Stimulated activated CD4-positive, alpha-beta T cell treated with anti-CD3 and anti-CD28 coated beads, Interleukin-15, amount 100 ng/mL, for 24 hours (primary cell): ENCODE data around the gene POU4F3.

Source experiments
- DNase-seq: peaks from one replicate; pipeline ENCODE4 v3.0.0-alpha.2; 2020

Gene POU4F3

DNA sequence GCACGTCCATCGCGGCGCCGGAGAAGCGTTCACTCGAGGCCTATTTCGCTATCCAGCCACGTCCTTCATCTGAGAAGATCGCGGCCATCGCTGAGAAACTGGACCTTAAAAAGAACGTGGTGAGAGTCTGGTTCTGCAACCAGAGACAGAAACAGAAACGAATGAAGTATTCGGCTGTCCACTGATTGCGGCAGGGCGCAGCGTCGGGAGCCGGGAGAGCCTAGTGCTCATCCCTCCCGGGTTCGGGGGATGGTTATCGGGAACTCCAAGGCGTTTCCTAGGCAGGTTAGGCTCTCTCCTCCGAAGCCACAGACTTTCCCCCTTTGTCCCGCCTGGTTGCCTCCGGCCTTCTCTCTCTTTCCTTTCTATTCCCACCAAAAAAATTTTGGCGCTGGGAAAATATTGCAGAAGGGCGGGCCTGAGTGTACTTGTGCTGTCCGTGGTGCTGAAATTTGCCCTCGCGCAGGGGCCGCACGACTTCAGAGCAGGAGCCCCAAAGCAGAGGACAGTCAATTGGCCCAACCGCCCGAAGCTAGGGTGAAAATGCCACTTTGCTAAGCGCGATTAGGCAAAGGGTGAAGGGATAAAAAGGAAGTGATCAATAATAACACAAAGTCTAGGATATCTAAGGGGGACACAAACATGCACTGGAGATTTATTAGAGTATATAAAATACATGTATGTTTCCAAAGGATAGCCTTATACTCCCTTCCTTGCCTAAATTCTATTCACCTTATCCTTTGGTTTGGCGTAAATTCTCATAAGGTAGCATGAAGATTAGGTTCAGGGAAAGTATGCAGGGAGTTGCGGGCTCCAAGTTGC lies 1.8 kb downstream of the POU4F3 start:
- peak; percentile 62 for DNase-seq

DNA sequence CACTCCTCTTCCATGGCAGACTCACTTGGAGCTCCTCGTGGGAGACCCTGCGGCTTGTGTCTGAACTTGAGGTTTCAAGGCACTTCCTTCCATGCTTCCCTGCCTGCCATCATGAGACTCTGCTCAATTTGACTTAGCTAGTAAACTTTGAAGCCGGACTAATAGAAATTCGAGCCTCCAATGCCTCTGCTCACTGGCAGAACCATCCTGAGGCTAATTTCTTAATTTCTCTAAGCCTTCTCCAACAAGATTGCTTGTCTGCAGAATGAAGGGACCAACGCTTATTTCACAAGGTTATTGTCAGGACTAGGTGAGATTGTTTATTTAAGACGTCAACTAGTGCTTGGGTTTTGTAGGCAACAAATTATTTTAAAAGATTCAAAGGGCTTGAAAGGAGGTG lies 3.2 kb downstream of the POU4F3 start:
- DNase-seq, result no peak

DNA sequence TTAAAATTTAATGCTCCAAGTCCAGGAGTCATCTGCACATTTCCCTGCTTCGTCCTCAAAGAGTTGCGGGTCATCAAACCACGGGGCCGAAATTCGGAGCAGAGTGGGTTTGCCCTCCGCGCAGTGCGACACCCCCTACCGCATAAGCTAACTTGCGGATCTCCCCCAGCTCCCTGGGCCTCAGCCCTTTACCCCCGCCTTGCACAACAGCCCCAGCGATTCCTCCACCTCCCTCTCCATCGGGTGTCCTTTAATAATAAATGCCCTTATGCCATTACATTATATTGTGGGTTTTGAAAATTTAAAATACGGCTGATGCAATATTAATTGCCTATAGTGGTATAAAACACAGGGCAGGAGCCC lies 3.9 kb downstream of the POU4F3 start:
- no peak for DNase-seq

DNA sequence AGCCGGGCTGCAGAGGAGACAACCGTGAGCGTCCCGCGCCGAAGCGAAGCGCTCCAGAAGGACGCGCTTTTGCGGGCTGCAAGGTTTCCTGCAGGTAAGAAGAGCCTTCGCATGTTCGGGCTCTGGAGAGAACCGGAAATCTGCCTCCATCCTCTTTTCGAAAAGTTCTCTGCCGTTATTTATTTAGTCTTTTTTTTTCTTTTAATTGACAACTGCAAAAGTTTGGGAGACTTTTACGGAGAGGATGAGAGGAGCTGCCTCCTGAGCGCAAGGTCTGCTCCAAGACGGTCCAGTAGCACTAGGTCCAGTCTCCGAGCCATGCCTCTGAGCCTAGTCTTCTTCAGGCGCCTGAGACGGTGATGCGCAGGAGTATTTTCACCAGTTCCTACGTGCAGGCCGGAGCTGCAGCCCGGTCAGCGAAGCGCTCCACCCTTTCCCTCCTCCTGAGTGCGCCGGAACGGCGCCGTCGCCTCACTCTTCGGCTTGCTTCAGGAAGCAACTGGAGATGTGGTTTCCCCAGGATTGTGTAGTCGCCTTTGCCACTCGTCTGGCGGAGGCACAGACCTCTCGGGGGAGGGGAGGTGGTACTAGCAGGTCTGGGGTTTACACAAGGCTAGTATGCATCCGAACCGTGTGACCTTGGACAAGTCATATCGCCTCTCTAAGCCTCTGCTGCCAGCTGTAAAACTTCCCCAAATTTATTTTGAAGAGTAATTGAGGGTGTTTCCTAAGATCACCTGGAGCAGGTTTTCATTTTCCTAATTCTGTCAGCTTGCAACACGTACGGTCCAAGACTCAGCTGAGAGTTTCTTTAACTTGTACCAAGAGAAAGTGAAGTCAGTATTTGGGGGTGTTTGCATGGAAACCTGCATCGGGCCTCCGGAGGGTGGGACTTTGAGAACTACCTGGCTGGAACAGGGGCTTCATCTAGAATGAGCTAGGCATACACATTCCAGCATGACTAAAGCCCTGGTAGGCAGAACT lies 4.5 kb downstream of the POU4F3 start:
- DNase-seq, result no peak

- DNase-seq, result peak; percentile 18
Measured at GRCh38 chr5:146344155-146345118, 5.8 kb downstream of the POU4F3 start.

DNA sequence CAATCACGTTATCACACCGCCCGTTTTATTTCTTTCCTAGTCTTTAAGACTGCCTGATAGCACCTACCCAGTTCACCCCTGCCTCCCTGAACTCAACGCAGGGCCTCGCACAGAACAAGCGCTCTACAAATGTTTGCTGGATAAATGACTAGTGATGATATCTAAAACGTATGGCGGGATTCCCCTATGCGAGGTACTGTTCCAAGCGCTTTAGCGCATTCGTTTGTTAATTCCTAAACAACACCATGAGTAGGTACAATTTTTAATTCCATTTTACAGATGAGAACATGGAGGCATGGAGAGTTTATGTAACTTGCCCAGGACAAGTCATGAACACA lies 6.6 kb downstream of the POU4F3 start:
- no peak for DNase-seq

- peak; percentile 7 for DNase-seq
Measured at GRCh38 chr5:146345578-146346366, 7.1 kb downstream of the POU4F3 start.

- no peak for DNase-seq
Measured at GRCh38 chr5:146357126-146357525, 18.5 kb downstream of the POU4F3 start.

DNA sequence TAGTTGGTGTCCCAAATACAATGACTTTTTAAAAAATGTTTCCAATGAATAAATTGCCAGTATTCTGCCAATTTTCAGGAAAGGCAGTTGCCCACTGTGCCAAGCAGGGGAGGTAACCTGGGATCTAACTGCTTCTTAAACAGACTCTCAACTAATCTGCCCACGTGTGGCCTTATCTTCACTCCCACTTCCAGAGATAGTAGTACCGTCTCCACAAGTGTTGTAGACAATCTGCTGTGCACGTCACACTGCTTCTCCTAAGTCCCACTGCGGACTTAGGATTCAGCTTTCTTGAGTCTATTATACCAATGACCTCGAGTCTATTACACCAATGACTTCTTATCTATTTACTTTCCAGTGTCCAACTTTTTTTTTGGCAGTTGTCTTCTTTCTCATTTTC lies 21.2 kb downstream of the POU4F3 start:
- no peak for DNase-seq

GRCh38 chr5:146363161-146363874 lies 24.7 kb downstream of the POU4F3 start:
- DNase-seq, result no peak

- DNase-seq, result no peak
Measured at GRCh38 chr5:146365618-146366017, 27.0 kb downstream of the POU4F3 start.

DNA sequence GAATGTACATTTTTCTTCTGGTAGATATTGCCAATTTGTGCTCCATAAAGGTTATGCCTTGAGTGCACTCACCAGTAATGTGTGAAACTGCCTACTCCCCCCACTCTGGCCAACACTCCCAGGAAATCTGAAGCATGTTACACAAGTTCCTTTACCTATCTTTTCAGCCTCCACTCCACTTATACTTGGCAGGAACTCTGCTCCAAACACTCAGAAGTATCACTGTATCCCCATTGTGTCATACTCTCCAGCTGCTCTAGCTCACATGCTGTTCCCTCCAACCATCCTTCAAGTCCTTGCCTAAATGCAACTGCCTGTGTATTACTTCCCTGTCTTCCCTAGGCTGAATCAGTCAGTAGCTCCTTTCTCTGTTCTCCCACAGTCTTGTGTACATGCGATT lies 28.3 kb downstream of the POU4F3 start:
- DNase-seq, result no peak

DNA sequence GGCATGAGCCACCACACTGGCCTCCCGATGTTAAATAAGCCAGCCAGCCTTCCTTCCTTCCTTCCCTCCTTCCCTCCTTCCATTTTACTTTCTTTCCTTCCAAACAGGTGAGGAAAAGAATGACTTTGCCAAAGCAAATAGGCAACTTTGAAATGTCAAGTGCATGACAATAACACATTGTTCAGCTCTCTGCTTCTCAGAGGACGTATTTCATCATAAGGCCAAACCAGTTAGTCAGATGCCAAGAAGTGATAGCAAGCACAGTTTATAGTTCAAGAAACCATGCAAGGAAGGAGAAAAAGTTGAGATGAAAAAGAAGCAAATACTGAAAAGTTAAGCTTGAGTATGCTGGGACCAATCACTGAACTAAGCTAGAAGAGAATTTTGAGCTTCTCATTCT lies 29.5 kb downstream of the POU4F3 start:
- no peak for DNase-seq

DNA sequence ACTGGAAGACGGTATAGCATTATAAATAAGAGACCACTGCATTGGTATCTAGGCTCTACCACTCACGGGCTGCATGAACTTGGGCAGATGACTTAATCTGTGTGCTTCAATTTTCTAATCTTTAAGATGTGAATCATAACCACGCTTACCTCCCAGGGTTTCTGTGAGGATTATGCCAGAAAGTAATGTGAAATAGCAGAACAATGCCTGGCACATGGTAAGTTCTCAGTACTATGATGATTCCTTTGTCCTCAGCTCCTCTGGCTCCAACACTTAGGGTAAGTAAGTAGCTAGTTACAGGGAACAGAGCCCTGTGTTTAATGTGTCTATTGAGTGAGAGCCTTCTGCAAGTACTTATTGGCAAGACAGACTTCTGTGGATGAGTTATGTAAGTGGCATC lies 31.1 kb downstream of the POU4F3 start:
- DNase-seq, result no peak

- DNase-seq, result no peak
Measured at GRCh38 chr5:146376821-146377220, 38.2 kb downstream of the POU4F3 start.

DNA sequence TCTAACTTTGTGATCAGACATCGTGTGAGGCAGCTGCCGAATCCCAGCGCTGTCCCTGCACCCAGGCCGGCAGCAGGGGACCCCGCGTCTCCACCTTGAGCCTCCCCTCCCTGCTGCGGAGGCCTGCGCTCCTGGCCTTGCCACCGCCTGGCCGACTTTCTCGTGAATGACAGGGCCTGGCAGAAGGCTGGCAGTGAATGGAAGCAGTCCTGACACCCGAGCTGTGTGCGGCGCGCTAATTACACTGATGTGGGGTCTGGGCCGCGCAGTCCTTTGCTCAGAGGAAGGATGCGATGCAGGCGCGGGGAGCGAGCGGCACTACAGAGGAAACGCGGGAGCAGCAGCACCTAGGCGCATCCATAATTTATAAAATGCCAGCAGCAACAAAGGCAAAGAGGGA lies 40.3 kb downstream of the POU4F3 start:
- no peak for DNase-seq

- DNase-seq, result no peak
Measured at GRCh38 chr5:146380714-146381113, 42.1 kb downstream of the POU4F3 start.

DNA sequence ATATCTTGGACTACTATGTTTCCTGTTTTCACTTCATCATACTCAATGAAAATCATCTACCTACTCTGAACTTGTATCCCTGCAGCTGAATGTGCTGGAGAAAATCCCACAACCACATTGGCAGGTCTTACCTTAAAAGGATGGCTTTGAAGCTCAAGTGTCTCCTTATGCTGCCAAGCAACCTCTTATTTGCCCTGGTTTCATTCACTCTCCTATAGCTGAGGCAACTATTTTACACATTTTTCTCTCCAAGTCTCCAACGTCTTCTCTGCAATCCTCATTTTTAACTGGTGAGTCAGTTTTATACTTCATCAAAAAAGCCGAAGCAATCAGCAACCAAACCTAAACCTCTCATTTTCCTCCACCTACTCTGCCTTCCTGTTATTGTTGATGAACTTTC lies 49.7 kb downstream of the POU4F3 start:
- DNase-seq, result no peak

DNA sequence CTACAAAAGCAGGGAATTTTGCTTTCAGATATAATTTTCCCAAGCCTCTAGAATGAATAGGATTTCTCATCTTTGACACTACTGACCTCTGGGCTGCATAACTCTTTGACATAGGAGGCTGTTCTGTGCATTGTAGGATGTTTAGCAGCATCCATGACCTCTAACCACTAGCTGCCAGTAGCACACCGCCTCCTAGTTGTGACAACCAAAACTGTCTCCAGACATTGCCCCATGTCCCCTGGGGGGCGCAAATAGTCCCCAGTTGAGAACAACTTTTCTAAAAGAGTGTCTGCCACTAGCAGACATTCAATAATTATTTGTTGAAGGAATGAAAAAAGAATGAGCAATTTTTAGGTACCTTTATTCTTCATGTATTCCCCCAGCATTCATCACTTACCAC lies 51.8 kb downstream of the POU4F3 start:
- peak; percentile 5 for DNase-seq
